HEK293 (cell line): ENCODE data around the gene TNFAIP2.
A peak's percentile ranks its signal among the peaks of the same experiment; 100 is the strongest.

ENCODE experiments used
- IKZF3 ChIP-seq: fragments of 450-650 bp; IDR thresholded peaks from 2 replicates; pipeline ENCODE4 v1.5.0; 2018; ENCODE audit warnings: missing biosample characterization, mild to moderate bottlenecking, missing genetic modification characterization, moderate library complexity
- INSM2 ChIP-seq: fragments of 450-650 bp; formaldehyde crosslinking; IDR thresholded peaks from 2 replicates; pipeline ENCODE4 v1.5.1; 2016; ENCODE audit warnings: missing biosample characterization, missing genetic modification characterization
- KLF16 ChIP-seq: fragments of 450-650 bp; formaldehyde crosslinking; IDR thresholded peaks from 2 replicates; pipeline ENCODE4 v1.5.1; 2017; ENCODE audit warnings: missing biosample characterization, missing genetic modification characterization
- PRDM10 ChIP-seq: fragments of 450-650 bp; formaldehyde crosslinking; IDR thresholded peaks from 2 replicates; pipeline ENCODE4 v1.5.1; 2016; ENCODE audit warnings: missing biosample characterization, missing genetic modification characterization
- RBAK ChIP-seq: fragments of 450-650 bp; formaldehyde crosslinking; IDR thresholded peaks from 2 replicates; pipeline ENCODE4 v1.5.1; 2016; ENCODE audit warnings: missing biosample characterization, missing genetic modification characterization
- SP3 ChIP-seq: fragments of 450-650 bp; formaldehyde crosslinking; IDR thresholded peaks from 2 replicates; pipeline ENCODE4 v1.5.1; 2016; ENCODE audit warnings: missing biosample characterization, missing genetic modification characterization
- ZBTB17 ChIP-seq: fragments of 450-650 bp; formaldehyde crosslinking; IDR thresholded peaks from 2 replicates; pipeline ENCODE4 v1.5.1; 2016; ENCODE audit warnings: missing biosample characterization, missing genetic modification characterization
- ZBTB26 ChIP-seq: fragments of 450-650 bp; formaldehyde crosslinking; optimal IDR thresholded peaks from 2 replicates; pipeline ENCODE3; 2016; ENCODE audit warnings: missing biosample characterization, mild to moderate bottlenecking, missing genetic modification characterization
- ZNF112 ChIP-seq: fragments of 450-650 bp; formaldehyde crosslinking; IDR thresholded peaks from 2 replicates; pipeline ENCODE4 v1.5.0; 2017; ENCODE audit warnings: missing biosample characterization, missing genetic modification characterization
- ZNF140 ChIP-seq: fragments of 450-650 bp; formaldehyde crosslinking; IDR thresholded peaks from 2 replicates; pipeline ENCODE4 v1.5.1; 2016; ENCODE audit warnings: missing biosample characterization, missing genetic modification characterization
- ZNF155 ChIP-seq: fragments of 450-650 bp; formaldehyde crosslinking; IDR thresholded peaks from 2 replicates; pipeline ENCODE4 v1.5.1; 2016; ENCODE audit warnings: missing biosample characterization, missing genetic modification characterization
- ZNF157 ChIP-seq: fragments of 450-650 bp; formaldehyde crosslinking; IDR thresholded peaks from 2 replicates; pipeline ENCODE4 v1.5.1; 2016; ENCODE audit warnings: missing biosample characterization, missing genetic modification characterization
- ZNF184 ChIP-seq: fragments of 450-650 bp; IDR thresholded peaks from 2 replicates; pipeline ENCODE4 v1.5.1; 2018; ENCODE audit warnings: missing biosample characterization, mild to moderate bottlenecking, missing genetic modification characterization
- ZNF223 ChIP-seq: fragments of 450-650 bp; formaldehyde crosslinking; IDR thresholded peaks from 2 replicates; pipeline ENCODE4 v1.5.1; 2016; ENCODE audit warnings: missing biosample characterization, missing genetic modification characterization
- ZNF280C ChIP-seq: fragments of 450-650 bp; formaldehyde crosslinking; IDR thresholded peaks from 2 replicates; pipeline ENCODE4 v1.5.1; 2016; ENCODE audit warnings: missing biosample characterization, missing genetic modification characterization
- ZNF280D ChIP-seq: fragments of 450-650 bp; formaldehyde crosslinking; IDR thresholded peaks from 2 replicates; pipeline ENCODE4 v1.5.1; 2016; ENCODE audit warnings: missing biosample characterization, missing genetic modification characterization
- ZNF302 ChIP-seq: fragments of 450-650 bp; formaldehyde crosslinking; IDR thresholded peaks from 2 replicates; pipeline ENCODE4 v1.5.1; 2016; ENCODE audit warnings: missing biosample characterization, missing genetic modification characterization, low read depth
- ZNF324 ChIP-seq: fragments of 450-650 bp; formaldehyde crosslinking; IDR thresholded peaks from 2 replicates; pipeline ENCODE4 v1.5.1; 2016; ENCODE audit warnings: missing biosample characterization, missing genetic modification characterization
- ZNF391 ChIP-seq: fragments of 450-650 bp; formaldehyde crosslinking; IDR thresholded peaks from 2 replicates; pipeline ENCODE4 v1.5.1; 2016; ENCODE audit warnings: low read depth, missing biosample characterization, missing genetic modification characterization, borderline replicate concordance
- ZNF48 ChIP-seq: fragments of 450-650 bp; formaldehyde crosslinking; IDR thresholded peaks from 2 replicates; pipeline ENCODE4 v1.5.1; 2016; ENCODE audit warnings: missing biosample characterization, missing genetic modification characterization
- ZNF571 ChIP-seq: fragments of 450-650 bp; formaldehyde crosslinking; IDR thresholded peaks from 2 replicates; pipeline ENCODE4 v1.5.0; 2017; ENCODE audit warnings: missing biosample characterization, missing genetic modification characterization
- ZNF600 ChIP-seq: fragments of 450-650 bp; formaldehyde crosslinking; IDR thresholded peaks from 2 replicates; pipeline ENCODE4 v1.5.1; 2016; ENCODE audit warnings: missing biosample characterization, missing genetic modification characterization
- ZNF623 ChIP-seq: fragments of 450-650 bp; formaldehyde crosslinking; IDR thresholded peaks from 2 replicates; pipeline ENCODE4 v1.5.1; 2016; ENCODE audit warnings: missing biosample characterization, missing genetic modification characterization
- ZNF670 ChIP-seq: fragments of 450-650 bp; formaldehyde crosslinking; IDR thresholded peaks from 2 replicates; pipeline ENCODE4 v1.5.1; 2016; ENCODE audit warnings: missing biosample characterization, missing genetic modification characterization, low read depth
- ZNF768 ChIP-seq: fragments of 450-650 bp; formaldehyde crosslinking; IDR thresholded peaks from 2 replicates; pipeline ENCODE4 v1.5.1; 2018; ENCODE audit warnings: missing biosample characterization, mild to moderate bottlenecking, missing genetic modification characterization
- ZNF791 ChIP-seq: fragments of 450-650 bp; formaldehyde crosslinking; IDR thresholded peaks from 2 replicates; pipeline ENCODE4 v1.5.1; 2016; ENCODE audit warnings: missing biosample characterization, missing genetic modification characterization
- ZSCAN16 ChIP-seq: fragments of 450-650 bp; formaldehyde crosslinking; IDR thresholded peaks from 2 replicates; pipeline ENCODE4 v1.5.1; 2016; ENCODE audit warnings: missing biosample characterization, missing genetic modification characterization
- ZSCAN18 ChIP-seq: fragments of 450-650 bp; formaldehyde crosslinking; IDR thresholded peaks from 2 replicates; pipeline ENCODE4 v1.5.1; 2016; ENCODE audit warnings: missing biosample characterization, missing genetic modification characterization

TNFAIP2 gene

GRCh38 chr14:103130965-103131364 lies 7.7 kb downstream of the TNFAIP2 start (continued):
- TF ChIP-seq ZSCAN18: no peak
- 0 out of 2 replicates have a peak, but pooled peaks have one; percentile 29 for TF ChIP-seq IKZF3 (tag by site-specific recombination)
- no peak for TF ChIP-seq ZNF157 (tag by site-specific recombination)
- peak; percentile 65 for TF ChIP-seq SP3 (tag by site-specific recombination)
- no peak for TF ChIP-seq ZNF48
- no peak for TF ChIP-seq ZNF155 (tag by site-specific recombination)
- TF ChIP-seq ZNF768 (tag by site-specific recombination): no peak
- no peak for TF ChIP-seq INSM2 (tag by site-specific recombination)
- TF ChIP-seq ZNF223 (tag by site-specific recombination): no peak
- no peak for TF ChIP-seq ZNF140 (tag by site-specific recombination)
- no peak for TF ChIP-seq ZSCAN16
- no peak for TF ChIP-seq ZNF670
- TF ChIP-seq KLF16 (tag by site-specific recombination): no peak
- no peak for TF ChIP-seq ZNF184
- no peak for TF ChIP-seq ZBTB26 (tag by site-specific recombination)
- no peak for TF ChIP-seq ZNF302
- TF ChIP-seq ZNF600 (tag by site-specific recombination): no peak; the same call in 1 of the 2 replicates
- TF ChIP-seq ZNF324 (tag by site-specific recombination): no peak
- TF ChIP-seq ZNF791 (tag by site-specific recombination): no peak
- TF ChIP-seq PRDM10 (tag by site-specific recombination): peak; percentile 82
- no peak for TF ChIP-seq ZNF280C
- no peak for TF ChIP-seq ZNF280D (tag by site-specific recombination)
- no peak for TF ChIP-seq ZNF571 (tag by site-specific recombination)
- no peak for TF ChIP-seq RBAK (tag by site-specific recombination)
- TF ChIP-seq ZNF623 (tag by site-specific recombination): no peak
- peak; percentile 71 for TF ChIP-seq ZBTB17 (tag by site-specific recombination)
- no peak for TF ChIP-seq ZNF112 (tag by site-specific recombination)
- no peak for TF ChIP-seq ZNF391 (tag by site-specific recombination)
